ENCODE data around the gene RIPK1.

The RIPK1 gene

DNA sequence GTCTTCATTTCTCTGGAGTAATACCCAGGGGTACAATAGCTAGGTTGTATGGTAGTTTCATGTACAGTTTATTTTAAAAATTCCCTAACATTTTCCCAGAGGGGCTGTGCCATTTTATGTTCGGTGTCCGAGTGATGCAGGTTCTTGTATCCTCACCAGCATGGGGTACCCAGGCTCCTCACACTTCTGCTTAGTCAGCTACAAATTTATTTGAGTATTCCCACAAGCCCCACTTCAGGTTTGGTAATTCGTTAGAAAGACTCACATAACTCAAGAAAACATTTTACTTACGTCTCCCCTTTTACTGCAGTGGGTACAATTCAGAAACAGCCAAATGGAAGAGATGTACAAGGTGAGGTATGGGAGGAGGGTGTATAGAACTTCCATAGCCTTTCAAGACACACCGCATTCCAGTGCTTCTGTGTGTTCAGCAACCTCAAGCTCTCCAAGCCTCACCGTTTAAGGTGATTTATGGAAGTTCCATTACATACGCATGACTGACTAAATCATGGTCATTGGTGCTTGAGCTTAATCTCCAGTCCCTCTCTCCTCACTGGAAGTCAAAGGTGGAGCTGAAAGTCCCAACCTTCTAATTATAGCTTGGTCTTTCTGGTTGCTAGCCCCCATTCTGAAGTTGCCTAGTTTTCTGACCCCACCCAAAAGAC is 18.1 kb downstream of the RIPK1 start:
- DNase-seq, result no peak

DNA sequence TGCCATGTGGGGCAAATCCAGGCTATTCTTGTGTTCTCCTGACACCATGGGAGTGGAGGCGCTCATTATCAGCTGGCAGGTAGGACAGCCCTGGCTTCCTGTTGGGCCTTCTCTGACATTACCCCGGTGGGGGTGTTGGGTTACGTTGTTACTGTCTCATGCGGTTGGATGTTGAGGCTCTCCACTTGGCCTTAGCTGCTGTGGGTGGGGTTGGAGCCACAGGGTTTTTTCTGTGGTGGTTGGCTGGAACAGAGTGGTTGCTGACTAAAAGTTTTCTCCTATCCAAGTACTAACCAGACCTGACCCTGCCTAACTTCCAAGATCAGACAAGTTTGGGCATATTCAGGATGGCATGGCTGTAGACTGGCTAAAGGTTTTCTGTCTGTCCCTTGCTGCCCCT is 20.2 kb downstream of the RIPK1 start:
- no peak for DNase-seq

DNA sequence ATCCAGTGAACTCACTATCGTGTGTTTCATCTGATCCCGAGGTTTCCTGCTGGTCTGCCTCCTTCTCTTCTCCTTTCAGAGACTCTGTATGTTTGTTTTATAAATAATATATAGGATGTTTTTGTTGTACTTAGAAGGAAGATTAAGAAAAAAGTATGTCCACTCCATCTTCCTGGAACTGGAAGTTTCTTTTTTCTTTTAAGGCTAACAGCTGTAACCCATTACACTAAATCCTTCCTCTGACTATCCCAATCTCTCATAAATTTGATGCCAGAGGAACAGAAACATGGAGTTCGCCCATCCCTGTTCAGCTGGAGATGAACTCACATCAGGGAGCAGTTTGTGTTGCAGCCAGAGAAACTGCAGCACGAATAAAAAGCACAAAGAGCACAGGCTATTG is 20.7 kb downstream of the RIPK1 start:
- DNase-seq, result no peak

DNA sequence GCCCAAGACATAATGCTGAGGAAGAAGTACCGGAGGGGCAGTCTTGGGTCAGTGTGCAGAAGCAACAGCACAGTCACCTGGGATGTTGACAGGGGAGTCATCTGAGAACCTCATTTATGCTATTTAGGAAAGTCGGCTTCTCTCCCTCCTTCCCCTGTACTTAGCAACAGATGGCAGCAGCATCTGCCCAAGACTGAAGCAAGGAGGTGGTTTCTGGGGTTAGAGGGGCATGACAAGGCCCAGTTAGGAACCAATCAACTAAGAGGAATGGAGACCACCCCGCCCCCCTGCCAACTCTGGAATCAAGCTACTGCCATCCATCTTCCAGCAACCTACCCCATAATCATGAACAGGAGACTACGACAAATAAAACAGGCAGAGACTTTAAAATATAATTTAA is 21.7 kb downstream of the RIPK1 start:
- no peak for DNase-seq

DNA sequence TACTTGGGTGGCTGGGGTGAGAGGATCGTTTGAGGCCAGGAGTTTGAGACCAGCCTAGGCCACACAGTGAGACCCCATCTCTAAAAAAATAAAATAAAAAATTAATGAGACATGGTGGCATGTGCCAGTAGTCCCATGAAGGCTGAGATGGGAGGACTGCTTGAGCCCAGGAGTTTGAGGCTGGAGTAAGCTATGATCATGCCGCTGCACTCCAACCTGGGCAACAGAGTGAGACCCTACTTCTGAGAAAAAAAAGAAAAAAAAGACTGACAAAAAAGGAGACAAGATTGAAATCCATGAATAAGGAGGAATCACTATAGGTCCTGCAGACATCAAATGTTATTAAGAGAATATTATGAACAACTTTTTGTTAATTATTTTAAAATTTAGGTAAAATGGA is 26.5 kb downstream of the RIPK1 start:
- no peak for DNase-seq

DNA sequence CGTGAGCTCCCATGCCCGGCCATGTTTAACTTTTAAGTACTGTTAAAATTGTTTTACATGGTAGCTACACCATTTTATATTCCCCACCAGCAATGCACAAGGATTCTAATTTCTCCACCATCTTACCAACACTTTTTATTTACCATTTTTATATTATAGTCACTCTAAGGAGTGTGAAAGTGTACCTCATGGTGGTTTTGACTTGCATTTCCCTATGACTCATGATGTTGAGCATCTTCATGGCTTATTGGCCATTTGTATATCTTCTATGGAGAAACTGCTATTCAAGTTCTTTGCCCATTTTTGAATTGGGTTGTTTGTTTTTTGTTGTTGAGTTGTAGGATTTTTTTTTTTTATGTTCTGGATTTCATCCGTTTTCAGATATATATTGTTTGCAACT is 34.6 kb downstream of the RIPK1 start:
- no peak for DNase-seq

DNA sequence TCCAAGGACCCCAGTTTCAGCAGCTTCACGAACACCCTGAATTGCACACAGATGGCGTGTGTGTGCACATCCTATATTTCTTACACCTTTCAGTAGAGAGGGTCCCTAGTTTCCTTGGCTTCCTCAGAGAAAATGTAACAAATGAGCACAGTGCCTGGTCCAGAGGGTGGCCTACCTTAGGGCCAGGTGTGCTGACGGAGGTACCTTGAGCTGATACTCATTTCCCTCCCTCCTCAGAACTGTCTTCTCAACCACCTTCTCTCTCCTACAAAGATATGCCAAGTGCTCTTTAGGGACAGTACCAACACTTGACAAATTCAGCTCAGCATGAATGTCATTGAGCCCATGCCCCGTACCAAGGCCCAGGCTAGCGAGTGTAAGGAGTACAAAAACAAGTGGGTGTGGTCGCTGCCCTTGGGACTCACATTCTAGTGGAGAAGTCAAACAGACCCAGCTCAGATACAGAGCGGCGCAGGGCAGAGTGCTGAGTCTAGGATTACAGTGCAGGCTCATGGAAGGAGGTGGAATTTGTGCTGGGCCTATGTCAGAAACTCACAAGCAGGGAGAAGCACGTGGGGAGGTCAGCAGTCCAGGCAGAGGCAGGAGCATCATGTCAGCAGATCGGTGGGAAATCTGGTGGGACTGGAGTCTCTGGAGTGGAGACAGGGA is 40.6 kb downstream of the RIPK1 start:
- DNase-seq, result peak; percentile 22

DNA sequence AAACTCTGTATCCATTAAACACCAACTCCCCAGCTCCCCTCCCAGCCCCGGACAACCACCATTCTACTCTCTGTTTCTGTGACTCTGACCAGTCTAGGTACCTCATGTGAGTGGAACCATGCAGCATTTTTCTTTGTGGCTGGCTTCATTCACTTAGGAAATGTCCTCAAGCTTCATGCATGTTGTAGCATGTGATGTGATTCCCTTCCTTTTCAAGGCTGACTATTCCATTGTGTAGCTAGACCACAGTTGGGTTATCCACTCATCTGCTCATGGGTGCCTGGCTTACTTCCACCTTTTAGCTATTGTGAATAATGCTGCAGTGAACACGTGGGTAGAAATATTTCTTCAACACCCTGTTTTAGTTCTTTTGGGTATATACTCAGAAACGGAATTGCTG is 41.5 kb downstream of the RIPK1 start:
- DNase-seq, result no peak

DNA sequence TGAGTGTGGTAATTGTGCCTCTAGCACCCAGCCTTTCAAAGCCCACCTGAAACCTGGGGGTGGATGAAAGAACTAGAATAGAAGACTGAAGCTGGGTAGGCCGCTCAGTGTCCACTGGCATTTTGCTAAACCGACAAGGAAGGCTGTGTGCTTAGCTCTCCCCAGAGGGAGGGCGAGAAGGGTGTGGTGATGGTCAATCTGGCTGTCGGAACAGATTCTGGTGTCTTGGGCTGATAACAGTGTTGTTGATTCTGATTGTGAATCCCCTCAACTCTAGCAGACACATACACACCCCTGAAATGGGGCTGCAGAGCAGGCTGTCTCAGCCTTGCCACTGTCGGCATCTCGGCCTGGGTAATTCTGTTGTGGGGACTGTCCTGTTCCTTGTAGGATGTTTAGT is 46.1 kb downstream of the RIPK1 start:
- no peak for DNase-seq

DNA sequence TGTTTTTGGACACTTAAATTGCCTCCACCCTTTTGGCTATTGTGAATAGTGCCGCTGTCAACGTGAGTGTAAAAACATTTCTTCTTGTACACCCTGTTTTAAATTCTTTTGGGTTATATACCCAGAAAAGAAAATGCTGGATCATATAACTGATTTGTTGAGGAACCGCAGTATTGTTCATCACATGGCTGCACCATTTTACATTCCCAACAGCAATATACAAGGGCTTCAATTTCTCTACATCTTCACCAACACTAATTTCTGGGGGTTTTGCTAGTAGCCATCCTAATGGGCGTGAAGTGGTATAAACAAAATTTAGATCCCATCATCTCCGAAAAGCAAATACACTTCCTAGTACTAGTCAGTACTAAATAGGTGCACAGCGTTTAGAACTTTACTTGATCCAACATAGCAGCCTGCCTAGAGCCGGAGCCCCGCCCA is 49.6 kb downstream of the RIPK1 start:
- DNase-seq, result no peak

DNA sequence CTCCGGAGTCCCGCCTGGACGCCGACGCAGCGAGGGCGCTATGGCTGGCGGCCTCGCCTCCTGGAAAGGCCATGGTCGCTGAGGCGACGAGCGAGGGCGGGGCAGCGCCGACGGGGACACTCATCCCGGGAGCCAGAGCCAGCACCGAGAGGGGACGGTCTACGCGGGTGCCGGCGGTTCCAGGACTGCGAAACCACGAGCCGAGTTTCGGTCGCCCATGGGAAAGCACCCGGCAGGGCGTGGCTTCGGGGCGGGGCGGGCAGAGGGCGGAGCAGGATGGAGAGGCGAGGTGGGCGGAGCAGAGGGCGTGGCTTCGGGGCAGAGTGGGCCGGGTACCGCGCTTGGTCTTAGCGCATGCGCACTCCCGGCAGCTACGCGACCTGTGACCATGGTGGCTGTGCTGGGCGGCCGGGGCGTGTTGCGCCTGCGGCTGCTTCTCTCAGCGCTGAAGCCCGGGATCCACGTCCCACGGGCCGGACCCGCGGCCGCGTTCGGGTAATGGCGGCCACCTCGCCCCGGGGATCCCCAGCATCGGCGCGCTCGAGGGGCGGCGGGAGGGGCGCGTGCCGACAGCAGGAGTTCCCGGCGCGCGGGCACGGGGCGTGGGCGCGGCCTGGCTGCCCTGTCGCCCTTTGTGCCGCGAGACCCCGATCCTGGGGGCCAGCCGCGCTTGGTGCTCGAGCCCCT is 50.2 kb downstream of the RIPK1 start, which contains the start of gene BPHL:
Gene BPHL (plus strand): TSS at position 359 of the 687 bp plus-strand sequence. CDS start 30 bp downstream, at position 389.
- DNase-seq, result peak; percentile 54

DNA sequence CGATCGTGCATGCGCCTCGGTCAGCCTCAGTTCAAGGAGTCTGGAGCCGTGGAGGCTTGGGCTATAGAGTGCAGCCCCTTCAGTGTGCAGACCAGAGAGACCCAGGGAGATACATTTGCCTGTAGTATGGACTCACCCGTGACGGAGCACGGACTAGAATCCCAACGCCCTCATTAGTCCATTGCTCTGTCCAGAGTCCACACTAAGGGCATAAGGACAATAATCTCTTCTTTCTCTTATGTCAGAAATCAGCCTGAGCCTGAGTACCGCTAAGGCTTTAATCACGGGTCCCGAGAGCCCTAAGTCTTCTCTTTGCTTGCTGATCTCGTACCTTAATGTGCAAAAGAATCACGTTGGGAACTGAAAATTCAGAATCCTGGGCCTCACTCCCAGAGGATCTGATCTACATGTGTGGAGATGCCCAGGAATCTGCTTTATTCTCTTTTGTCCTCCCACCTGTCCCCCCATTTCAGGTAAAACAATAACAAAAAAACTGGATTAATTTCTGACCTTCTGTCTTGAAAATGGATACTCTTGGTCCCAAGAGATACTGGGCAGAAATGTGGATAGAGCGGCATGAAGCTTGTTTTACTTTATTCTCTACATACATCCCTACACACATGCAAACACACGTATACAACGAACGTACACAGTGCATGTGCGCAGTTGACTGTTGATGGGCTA is 50.9 kb downstream of the RIPK1 start:
- no peak for DNase-seq

DNA sequence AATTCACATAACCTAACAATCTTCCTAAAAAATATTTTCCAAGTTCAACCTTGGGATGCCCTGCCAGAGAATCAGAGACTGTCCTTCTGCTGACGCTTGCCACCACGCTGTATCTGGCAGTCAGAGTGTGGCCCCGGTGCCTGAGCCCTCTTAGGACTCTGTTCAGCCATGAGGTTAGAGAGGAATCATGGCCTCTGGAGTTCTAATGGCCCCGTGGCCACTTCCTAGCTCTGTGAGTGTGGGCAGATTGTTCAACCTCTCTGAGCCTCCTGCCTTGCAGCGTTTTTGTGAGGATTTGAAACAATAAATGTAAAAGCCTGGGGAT is 52.4 kb downstream of the RIPK1 start:
- no peak for DNase-seq

DNA sequence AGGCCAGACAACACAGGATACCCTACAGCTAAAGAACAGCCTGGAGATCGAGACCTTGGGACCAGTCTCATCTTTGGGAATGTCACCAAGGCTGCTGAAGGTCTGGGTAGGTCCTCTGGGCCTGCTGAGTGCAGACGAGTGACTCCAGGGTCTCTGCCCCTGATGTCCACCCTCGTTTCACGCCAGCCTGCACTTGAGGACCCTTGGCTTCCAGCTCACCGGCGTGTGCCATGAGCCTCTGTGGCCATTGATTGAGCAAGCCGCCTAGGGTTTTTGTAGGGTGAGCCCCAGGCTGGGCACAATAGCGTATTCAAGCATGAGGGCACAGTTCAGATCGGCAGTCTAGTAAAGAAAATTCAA is 54.5 kb downstream of the RIPK1 start:
- DNase-seq, result no peak

DNA sequence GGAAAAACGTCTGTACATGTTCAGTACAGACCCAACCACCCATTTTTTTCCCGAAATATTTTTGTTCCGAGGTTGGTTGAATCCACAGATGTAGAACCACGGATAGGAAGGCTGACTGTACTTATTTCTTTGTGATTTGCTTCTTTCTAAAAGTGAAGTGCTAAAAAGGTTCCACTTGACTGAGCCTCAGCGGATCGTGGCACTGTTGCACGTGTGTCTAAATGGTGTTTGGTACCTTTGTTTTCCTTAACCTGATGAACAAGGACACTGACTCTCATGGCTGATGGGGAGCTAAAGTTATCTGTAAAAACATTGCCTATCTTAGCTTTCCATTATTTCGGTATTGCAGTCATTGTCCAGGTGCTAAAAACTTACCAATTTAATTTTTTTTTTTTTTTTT is 56.4 kb downstream of the RIPK1 start:
- DNase-seq, result peak; percentile 49

DNA sequence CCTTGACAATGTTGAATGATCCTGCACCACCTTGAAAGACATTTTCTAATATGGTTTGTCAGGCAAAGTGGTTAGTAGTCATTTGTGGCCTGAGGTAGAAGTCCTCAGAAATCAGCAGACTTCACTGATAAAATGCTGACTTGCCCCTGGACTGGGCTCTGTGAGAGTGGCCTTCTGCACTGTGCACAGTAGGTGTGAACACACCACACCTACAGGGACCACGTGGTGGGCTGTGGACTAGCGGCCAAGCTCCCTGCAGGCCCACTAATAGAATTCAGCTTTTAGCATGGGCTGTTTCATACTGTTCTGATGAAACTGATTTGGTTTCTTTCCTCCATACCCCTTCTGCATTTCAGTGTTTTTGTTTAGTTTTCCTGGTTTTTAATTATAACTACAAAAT is 57.5 kb downstream of the RIPK1 start:
- no peak for DNase-seq

DNA sequence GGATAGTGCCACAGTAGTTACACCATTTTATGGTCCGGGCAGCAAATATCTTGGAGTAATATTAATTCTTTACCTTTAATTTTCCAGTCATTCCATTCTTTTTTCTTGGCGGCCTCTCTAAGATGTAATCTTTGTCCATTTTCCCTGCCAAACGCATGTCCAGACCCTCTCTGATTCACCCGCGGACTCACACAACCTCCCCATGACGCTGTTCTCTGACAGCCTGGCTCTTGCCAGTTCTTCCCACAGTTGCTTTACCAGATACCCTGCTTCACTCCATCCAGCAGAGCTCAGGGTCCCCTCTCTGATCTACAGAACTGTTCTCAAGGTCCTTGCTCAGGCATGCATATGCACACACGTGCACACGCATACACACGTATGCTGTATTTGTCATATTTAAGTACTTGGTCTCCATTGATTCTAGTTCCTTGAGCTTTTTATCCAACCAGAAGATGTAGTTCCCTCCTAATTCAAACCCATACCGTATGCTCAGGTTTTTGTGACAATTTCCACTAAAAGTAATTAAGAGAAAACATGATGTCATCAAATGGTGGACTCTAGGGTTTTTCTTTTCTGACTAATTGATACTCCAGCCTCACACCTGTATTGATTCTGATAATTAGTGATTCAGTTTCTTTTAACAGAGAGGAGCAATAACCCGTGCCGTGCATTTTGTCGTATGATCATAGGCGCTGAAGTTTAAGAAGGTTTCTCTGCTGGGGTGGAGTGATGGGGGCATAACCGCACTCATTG is 60.2 kb downstream of the RIPK1 start:
- DNase-seq, result no peak

DNA sequence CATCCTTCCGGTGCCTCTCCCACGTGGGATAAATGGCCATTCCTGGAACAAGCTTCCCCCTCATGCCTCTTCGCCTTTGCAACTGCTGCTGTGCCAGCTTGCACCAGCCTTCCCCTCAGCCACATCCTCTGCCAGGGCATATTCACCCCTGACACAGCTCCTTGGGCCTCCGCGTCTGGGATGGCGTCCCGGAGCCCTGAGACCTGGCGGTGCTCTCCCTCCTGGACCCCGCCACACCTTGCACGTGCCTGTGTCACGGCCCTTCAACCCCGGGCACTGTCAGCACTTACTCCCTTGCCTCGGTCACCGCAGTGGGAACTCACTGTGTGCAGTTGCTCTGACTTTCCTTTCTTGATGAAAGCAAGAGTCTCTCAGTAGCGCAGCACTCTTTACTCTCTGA is 63.4 kb downstream of the RIPK1 start:
- no peak for DNase-seq

DNA sequence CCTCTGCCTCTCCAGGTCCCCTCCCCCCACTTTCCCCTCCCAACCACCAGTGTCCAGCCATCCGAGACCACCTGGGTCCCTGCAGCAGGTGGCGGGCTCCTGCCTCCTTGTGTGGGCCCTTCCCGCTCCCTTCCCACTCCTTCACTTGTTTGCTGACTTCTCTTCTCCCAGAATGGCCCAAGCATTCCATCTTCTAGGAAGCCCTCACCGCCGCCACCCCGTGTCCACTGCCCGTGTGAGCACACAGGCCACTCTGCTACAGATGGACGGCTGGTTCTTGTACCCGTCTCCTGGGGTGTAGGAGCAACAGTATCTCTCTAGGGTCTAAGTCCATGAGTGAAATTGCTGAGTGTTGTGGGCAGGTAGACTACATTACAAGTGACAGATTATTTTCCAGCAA is 65.2 kb downstream of the RIPK1 start:
- DNase-seq, result no peak

DNA sequence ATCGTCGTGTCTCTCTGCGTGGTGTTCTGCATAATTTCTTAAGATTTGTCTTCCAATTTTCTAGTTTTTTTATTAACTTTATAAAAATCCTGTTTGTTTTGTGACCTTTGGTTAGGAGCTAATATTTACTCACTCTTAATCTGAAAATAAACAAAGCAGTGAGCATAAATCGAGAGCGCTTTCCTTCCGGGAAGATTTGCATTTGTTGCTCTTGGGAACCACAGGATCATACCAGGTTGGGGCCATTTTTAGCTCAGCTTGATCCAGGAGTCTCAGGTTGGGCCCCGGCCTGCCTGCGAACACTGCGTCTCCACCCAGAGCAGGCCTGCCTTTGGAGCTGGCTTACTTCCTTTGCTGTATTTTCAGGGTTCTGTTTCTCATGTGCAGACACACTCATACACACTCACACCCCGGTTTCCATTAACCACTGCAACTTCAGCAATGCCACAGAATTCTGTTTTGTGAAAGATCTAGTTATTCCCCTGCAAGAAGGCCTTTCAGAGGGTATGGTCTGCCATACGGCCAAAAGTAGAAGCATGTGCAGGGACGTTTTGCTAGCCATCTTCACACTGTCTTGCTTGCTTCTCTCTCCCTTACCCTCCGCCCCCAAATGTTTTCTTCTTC is 67.5 kb downstream of the RIPK1 start:
- no peak for DNase-seq

DNA sequence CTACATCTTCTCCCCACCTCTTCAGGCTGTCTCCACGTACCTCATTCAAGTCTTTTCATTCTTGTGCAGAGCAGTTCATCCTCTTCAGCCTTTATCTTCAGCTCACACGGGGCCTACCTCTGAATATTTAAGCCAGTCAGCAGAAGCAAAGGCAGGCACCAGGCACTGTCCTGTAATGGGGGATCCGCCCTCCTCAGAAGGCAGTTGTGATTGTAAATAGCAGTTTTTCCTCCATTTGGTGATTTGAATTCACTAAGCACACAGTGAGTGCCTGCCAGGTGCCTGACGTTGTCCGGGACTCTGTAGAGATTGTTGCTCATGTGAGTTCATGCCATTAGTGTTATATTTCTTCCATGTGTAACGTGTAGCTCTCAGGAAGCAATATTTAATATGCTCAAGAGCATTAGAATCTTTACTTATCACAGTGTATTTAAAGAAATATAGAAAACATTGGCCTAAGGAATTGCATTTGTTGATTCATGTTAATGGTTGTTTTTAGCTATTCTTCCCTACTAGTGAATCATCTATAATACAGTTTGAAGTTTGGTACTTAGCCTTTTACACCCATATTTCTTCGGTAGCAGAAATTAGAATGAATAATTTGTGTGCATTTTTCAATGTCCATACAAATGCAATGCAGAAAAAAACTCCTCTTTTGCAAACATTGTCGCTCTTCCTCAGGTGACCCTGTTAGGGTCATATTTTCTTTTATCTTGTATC is 68.2 kb downstream of the RIPK1 start:
- DNase-seq, result no peak

Measured in NCI-H187 treated with DMSO at 0.1 percent for 48 hours (cell line).